NCI-H2107 treated with DMSO at 0.1 percent for 48 hours (cell line): ENCODE results near the gene CA10.

Experiments used
- DNase-seq: peaks from one replicate; lab custom pipeline; 2025; ENCODE audit not compliant: unreplicated experiment; lab: John Stamatoyannopoulos, UW

CA10 gene

GRCh38 chr17:52147872-52148271 is 10.6 kb downstream of the CA10 start:
- DNase-seq: no peak

- no peak for DNase-seq
Measured at GRCh38 chr17:52147431-52147830, 11.1 kb downstream of the CA10 start.

DNA sequence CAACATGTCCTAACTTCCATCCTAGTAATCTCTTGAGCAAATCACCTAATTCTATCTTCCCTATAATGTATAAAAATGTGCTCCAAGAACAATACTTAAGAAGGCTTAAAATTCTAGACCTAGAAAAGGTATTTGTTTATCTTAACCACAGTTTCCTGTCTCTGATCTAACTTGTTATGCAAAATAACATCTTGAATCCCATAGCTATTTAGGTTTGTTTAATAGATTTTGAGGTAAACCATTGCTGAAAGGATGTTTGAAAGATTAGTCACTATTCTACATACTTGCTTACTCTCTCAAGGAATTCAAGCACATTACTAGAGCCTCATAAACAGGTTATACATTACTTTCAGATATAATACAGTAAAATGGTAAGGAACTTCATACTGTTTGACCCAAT is 13.0 kb downstream of the CA10 start:
- DNase-seq: no peak

GRCh38 chr17:52143542-52143941 is 15.0 kb downstream of the CA10 start:
- no peak for DNase-seq

DNA sequence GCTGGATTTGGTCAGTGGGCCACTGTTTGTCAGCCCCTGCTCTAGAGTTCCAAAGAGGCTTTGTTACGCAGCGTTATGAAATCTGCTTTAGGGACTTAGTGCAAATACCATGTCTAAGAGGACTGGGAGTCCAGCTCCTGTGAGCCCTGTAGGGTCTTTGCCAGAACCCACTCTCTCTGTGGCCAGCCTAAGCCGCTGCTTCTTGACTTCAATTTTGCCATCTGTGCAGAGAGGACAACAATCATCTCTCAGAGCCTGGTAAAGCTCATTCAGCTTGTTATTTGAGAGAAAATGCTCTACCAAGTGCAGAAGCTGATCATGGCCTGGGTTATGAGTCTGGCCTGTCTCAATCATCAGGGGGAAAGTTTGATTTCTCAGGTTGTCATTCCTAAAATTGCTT is 17.9 kb downstream of the CA10 start:
- no peak for DNase-seq

DNA sequence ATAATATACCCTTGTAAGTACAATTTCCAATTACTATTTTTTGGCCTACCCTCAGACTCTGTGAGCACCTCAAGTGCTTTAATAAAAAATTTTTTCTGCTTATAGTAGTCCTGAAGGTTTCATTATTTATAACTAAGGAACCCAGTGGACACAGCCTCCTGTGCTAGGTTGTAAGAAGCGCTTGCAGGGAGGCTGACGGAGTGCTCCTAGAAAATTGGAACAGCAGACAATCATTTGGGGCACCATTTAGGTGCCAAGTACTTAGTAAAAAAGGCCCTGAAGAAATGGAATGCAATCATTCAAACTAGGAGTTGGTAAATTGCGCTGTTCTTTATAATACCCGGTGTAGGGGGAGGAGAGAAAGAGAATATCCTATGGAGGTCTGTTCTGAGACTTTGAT is 19.8 kb downstream of the CA10 start:
- no peak for DNase-seq

GRCh38 chr17:52138350-52138749 is 20.2 kb downstream of the CA10 start:
- no peak for DNase-seq

- DNase-seq: no peak
Measured at GRCh38 chr17:52136166-52136565, 22.3 kb downstream of the CA10 start.

- no peak for DNase-seq
Measured at GRCh38 chr17:52134641-52135040, 23.9 kb downstream of the CA10 start.

- no peak for DNase-seq
Measured at GRCh38 chr17:52128721-52129120, 29.8 kb downstream of the CA10 start.

DNA sequence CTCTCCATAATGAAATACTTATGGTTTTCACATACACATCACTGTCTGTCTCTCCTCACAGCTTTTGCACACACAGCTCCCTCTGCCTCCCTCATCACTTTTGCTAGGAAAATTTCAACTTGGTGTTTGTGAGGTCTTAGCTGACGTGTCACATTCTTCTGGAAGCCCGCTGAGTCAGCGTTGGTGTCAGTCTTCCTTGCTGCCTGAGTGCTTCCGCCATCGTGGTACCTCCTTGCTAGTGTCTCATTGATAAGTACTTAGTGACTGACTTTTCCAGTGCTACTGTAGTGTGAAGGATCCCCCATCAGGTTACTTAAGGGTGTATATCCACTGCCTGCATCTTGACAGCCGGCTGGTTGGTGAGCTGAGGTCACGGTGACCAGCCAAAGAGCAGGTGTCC is 33.5 kb downstream of the CA10 start:
- DNase-seq: no peak

GRCh38 chr17:52124561-52124960 is 34.0 kb downstream of the CA10 start:
- no peak for DNase-seq

- DNase-seq: no peak
Measured at GRCh38 chr17:52120465-52120864, 38.0 kb downstream of the CA10 start.

DNA sequence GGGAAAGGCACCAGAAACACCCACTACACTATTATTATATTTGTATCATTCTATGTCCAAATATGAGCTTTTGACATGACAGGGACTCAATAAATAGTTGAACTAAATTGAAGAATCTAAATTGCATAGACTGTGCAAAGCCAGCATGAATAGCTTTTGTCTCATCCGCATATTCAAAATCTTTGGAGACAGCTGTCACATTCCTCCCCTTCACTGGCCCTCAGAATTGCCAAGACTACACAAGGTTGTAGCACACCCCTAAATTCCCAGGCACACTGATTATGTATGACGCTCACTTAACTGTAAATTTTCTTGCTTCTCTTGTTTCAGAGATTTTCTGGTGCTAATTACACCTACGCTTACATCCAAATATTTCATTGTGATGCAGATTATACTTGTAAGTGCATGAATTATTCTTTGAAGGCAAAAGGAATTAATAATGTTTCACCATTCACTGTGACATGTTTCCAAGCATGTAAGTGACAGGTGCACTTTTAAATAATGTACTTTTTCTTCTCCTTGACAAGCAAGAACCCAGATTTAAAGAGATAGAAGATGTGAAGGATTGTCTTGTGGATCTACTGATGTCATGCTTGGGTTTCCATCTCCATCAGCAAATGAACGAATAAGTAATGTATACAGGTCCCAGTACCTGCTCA is 47.5 kb downstream of the CA10 start:
- no peak for DNase-seq

DNA sequence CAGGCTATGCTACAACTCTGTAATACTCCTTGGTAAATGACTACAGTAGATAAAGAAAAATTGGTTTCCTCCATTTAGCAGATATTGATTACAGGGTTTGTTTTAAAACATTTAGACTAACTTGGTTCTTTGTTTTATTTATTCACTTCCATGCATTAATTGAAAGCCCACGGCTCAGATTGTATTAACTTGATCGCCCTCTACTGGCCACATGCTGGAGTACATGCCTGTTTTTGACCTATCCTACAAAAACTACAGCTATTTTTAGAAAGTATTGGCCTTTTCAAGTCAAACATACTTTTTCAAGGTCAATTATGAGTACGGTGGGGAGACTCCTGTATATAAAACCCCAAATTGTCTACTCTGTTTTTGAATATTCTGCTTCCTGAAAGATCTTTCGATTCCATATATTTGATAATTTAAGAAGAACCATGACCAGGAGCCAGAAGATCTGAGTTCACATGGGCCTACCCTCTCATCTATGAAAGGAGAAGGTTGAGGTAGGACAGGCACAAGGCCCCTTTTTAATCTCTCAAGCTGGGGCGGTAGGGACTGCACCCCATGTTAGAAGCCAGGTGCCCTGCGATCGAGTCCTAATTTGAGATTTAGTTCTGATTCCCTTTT is 51.8 kb downstream of the CA10 start:
- DNase-seq: peak; percentile 6

DNA sequence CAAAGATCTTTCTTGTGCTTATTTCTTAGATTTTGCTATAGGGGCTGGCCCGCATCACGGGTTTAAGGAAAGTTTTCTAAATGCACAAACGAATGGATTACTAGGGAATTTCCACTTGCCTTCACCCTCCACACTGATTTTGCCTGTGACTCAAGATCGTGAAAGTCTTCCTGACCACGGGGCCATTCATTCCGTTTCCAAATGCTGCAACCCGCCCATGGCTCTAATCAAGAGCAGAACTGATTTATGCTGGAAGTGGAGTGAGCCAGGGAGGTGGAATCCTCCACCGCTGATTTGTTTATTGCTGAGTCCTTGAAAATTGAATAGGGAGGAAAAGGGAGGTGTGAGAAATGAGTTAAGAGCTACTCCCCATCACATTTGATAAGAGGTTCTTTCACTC is 52.4 kb downstream of the CA10 start:
- no peak for DNase-seq

- DNase-seq: no peak
Measured at GRCh38 chr17:52105591-52105990, 52.9 kb downstream of the CA10 start.

- DNase-seq: no peak
Measured at GRCh38 chr17:52096056-52096455, 62.5 kb downstream of the CA10 start.

- DNase-seq: no peak
Measured at GRCh38 chr17:52084176-52084575, 74.3 kb downstream of the CA10 start.

GRCh38 chr17:52079496-52079895 is 79.0 kb downstream of the CA10 start:
- DNase-seq: no peak

- no peak for DNase-seq
Measured at GRCh38 chr17:52071712-52072111, 86.8 kb downstream of the CA10 start.

DNA sequence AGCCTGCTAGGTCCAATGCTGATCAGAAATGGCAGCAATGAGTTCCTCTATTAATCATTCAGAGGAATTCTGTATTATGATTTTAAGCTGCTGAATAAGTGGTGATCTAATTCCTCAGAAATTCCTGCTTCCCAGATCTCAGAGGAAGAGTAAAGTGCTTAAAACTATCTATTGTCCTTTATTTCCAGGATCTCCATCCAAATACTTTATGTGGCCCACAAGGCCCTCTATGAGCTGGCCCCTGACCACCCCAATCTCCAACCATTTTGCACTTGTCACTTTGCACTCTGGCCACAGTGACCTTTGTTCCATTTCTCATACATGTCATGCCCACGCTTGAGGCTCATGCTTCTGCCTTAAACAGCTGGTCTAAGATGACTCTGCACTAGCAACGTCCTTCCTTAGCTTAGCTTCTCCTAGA is 93.7 kb downstream of the CA10 start:
- no peak for DNase-seq

DNA sequence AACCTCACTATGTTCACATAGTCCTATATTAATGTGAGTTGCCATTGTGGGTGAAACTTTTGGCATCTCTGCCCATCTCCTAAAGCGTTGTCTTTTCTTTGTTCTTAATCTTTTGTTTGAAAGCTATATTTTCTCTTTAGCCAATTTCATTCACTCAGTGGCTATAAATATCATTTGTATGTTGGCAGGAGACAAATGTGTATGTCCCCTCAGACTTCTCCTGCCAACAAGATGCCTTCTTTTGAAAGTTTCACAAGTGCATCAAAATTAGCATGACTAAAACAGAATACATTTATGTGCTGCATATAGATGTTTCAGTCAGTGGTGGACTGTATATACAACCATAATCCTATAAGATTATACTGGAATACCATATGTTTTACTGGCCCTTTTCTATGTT is 109.0 kb downstream of the CA10 start:
- DNase-seq: no peak
